ENCODE measurements around the gene SCARB2.

DNA sequence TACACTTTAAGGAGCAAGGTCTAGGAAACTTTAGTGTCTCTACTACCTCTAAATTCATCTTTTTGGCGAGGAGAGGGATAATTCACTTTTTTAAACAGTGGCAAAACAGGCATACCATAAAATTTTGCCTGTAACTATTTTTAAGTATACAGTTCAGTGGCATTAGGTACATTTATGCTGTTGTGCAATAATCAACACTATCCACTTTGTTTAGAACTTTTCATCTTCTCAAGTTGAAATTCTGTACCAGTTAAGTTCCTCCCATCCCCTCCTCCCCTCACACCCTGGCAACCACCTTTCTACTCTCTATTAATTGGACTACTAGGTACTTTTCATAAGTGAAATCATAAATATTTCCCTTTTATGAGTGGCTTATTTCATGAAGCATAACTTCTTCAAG, 96.8 kb downstream of the SCARB2 start:
- TF ChIP-seq, protein P1, sequence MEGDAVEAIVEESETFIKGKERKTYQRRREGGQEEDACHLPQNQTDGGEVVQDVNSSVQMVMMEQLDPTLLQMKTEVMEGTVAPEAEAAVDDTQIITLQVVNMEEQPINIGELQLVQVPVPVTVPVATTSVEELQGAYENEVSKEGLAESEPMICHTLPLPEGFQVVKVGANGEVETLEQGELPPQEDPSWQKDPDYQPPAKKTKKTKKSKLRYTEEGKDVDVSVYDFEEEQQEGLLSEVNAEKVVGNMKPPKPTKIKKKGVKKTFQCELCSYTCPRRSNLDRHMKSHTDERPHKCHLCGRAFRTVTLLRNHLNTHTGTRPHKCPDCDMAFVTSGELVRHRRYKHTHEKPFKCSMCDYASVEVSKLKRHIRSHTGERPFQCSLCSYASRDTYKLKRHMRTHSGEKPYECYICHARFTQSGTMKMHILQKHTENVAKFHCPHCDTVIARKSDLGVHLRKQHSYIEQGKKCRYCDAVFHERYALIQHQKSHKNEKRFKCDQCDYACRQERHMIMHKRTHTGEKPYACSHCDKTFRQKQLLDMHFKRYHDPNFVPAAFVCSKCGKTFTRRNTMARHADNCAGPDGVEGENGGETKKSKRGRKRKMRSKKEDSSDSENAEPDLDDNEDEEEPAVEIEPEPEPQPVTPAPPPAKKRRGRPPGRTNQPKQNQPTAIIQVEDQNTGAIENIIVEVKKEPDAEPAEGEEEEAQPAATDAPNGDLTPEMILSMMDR (IDR thresholded peaks at IDR 0.05) = no peak
- TF ChIP-seq EZH2 (IDR thresholded peaks at IDR 0.05) (no peak), EZH2phosphoT487 (IDR thresholded peaks at IDR 0.05) (no peak)

All from neural progenitor cell (in vitro differentiated cells).